CD4-positive, alpha-beta T cell treated with Interferon alpha-2 for 1 hour (primary cell): ENCODE results near the gene TMEM243.
"Not testable (repeated sequence)": the region's sequence is repeated elsewhere in the genome, so short reads cannot be mapped to it uniquely, and the experiment has no call there.

ENCODE experiments used
- DNase-seq, 2 donors: peaks; one replicate each; pipeline ENCODE4 v3.0.0-alpha.2; 2020 to 2022

The TMEM243 gene

GRCh38 chr7:87210506-87210905 lies 9.0 kb downstream of the TMEM243 start:
- DNase-seq, result no peak

- no peak for DNase-seq
Observed at GRCh38 chr7:87209295-87209924, 10.1 kb downstream of the TMEM243 start.

GRCh38 chr7:87206361-87206760 lies 13.2 kb downstream of the TMEM243 start:
- no peak for DNase-seq

- DNase-seq, result not testable (repeated sequence)
Observed at GRCh38 chr7:87205701-87206100, 13.8 kb downstream of the TMEM243 start.

- no peak for DNase-seq
Observed at GRCh38 chr7:87204933-87205332, 14.6 kb downstream of the TMEM243 start.

GRCh38 chr7:87203929-87204328 lies 15.6 kb downstream of the TMEM243 start:
- not testable (repeated sequence) for DNase-seq

- DNase-seq, result no peak
Observed at GRCh38 chr7:87202705-87203104, 16.8 kb downstream of the TMEM243 start.

GRCh38 chr7:87202208-87202607 lies 17.3 kb downstream of the TMEM243 start:
- DNase-seq, result no peak

- no peak for DNase-seq
Observed at GRCh38 chr7:87199700-87200450, 19.7 kb downstream of the TMEM243 start.

- DNase-seq, result no peak
Observed at GRCh38 chr7:87199241-87199640, 20.3 kb downstream of the TMEM243 start.

GRCh38 chr7:87193912-87194311 lies 25.6 kb downstream of the TMEM243 start:
- no peak for DNase-seq

GRCh38 chr7:87192784-87193487 lies 26.6 kb downstream of the TMEM243 start:
- no peak for DNase-seq

- DNase-seq, result no peak
Observed at GRCh38 chr7:87190783-87191182, 28.7 kb downstream of the TMEM243 start.

- DNase-seq, result no peak
Observed at GRCh38 chr7:87188930-87189329, 30.6 kb downstream of the TMEM243 start.

GRCh38 chr7:87187120-87187519 lies 32.4 kb downstream of the TMEM243 start:
- DNase-seq, result no peak

GRCh38 chr7:87179180-87179579 lies 40.4 kb downstream of the TMEM243 start:
- no peak for DNase-seq

GRCh38 chr7:87178320-87178719 lies 41.2 kb downstream of the TMEM243 start:
- DNase-seq, result no peak

GRCh38 chr7:87173471-87173870 lies 46.1 kb downstream of the TMEM243 start:
- DNase-seq, result no peak

GRCh38 chr7:87171282-87171934 lies 48.1 kb downstream of the TMEM243 start:
- DNase-seq, result no peak

- no peak for DNase-seq
Observed at GRCh38 chr7:87170828-87171227, 48.7 kb downstream of the TMEM243 start.

- no peak for DNase-seq
Observed at GRCh38 chr7:87164433-87164832, 55.1 kb downstream of the TMEM243 start.

GRCh38 chr7:87159538-87159937 lies 60.0 kb downstream of the TMEM243 start:
- no peak for DNase-seq

- DNase-seq, result no peak
Observed at GRCh38 chr7:87156709-87157108, 62.8 kb downstream of the TMEM243 start.
